WERI-Rb-1 (cell line): ENCODE data around the gene SLC32A1.

Experiments
- DNase-seq: peaks from one replicate; pipeline ENCODE4 v3.0.0-alpha.2; 2020
- H3K27ac ChIP-seq: fragments of 250-450 bp; sonication (Bioruptor Pico); 2 replicates; pipeline ENCODE4 v1.5.1; 2020; ENCODE audit warnings: mild to moderate bottlenecking, moderate library complexity
- H3K27me3 ChIP-seq: fragments of 250-450 bp; sonication (Bioruptor Pico); 2 replicates; pipeline ENCODE4 v1.5.1; 2021; ENCODE audit warnings: mild to moderate bottlenecking, low read depth, moderate library complexity; ENCODE audit not compliant: insufficient read depth, severe bottlenecking
- H3K36me3 ChIP-seq: fragments of 250-450 bp; sonication (Bioruptor Pico); 2 replicates; pipeline ENCODE4 v1.5.1; 2020; ENCODE audit warnings: mild to moderate bottlenecking, moderate library complexity
- H3K4me3 ChIP-seq: 2 replicates; pipeline ENCODE4 v1.5.1; 2011; ENCODE audit warnings: low read depth, mild to moderate bottlenecking, control low read depth, low read length
- H3K9me3 ChIP-seq: fragments of 250-450 bp; sonication (Bioruptor Pico); 2 replicates; pipeline ENCODE4 v1.5.1; 2021; ENCODE audit warnings: mild to moderate bottlenecking, moderate library complexity; ENCODE audit not compliant: severe bottlenecking
- CTCF ChIP-seq: IDR thresholded peaks from 2 replicates; pipeline ENCODE4 v1.5.1; 2011; ENCODE audit warnings: low read depth, mild to moderate bottlenecking, control low read depth, inconsistent platforms, low read length

The SLC32A1 gene

DNA sequence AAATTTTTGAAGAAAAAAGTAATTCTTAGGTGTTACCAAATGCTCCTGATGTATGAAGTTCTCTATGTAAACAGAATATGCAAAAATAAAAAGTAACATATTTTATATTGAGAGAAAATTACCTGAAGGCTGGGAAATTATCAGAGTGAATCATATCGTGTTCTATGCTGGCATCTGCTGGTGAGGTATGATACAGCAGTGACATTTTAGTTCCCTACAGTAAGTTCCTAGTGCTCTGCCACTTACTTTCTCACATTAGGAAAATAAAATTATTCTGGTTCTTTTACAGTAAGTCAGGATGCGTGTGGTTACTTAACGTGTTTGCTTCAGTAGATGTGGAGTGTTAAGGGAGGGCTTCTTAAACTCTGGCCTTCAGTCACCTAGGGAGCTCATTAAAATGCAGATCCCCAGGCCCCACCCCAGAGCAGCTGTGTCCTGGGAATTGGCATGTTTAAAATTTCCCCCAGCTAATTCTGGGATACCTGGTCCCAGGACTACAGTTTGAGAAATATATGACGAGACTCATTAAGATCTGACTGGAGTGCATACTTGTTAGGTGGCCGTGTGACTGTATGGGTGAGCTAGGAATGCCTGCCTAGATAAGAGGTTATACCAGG is 27.2 kb downstream of the SLC32A1 start:
- H3K27ac ChIP-seq: no peak overlapping the region
- no peak overlapping the region for H3K4me3 ChIP-seq
- H3K27me3 ChIP-seq: no peaks in the 10 kb centered on the region
- peak; percentile 56 for TF ChIP-seq CTCF
- H3K9me3 ChIP-seq: no peaks in the 10 kb centered on the region
- peaks cover 40% of the 10 kb centered on the region for H3K36me3 ChIP-seq
- no peak for DNase-seq

- Histone ChIP-seq H3K36me3 (peaks cover 46% of the 10 kb centered on the region), H3K9me3 (no peaks in the 10 kb centered on the region), H3K4me3 (no peak overlapping the region), H3K27me3 (no peaks in the 10 kb centered on the region), H3K27ac (no peak overlapping the region)
- TF ChIP-seq CTCF: no peak
- DNase-seq: no peak
Observed at GRCh38 chr20:38752029-38752428, 27.7 kb downstream of the SLC32A1 start.

DNA sequence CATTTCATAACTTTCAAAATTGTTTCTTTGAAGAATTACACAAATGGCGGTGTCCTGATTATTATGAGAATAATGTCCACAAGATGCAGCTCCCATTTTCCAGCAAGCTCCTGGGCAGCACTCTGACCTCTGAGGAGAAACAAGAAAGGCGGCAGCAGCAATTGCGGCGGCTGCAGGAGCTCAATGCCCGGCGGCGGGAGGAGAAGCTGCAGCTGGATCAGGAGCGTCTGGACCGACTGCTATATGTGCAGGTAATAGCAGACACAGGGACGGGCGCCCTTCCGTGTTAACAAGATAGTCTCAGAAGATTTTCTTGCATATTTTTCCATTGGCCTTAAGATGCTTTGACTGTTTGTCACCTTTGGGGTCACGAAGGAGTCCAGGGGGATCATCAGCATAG is 30.6 kb downstream of the SLC32A1 start:
- peaks cover 61% of the 10 kb centered on the region for H3K36me3 ChIP-seq
- no peaks in the 10 kb centered on the region for H3K27me3 ChIP-seq
- no peak overlapping the region for H3K4me3 ChIP-seq
- no peak overlapping the region for H3K27ac ChIP-seq
- TF ChIP-seq CTCF: no peak
- no peaks in the 10 kb centered on the region for H3K9me3 ChIP-seq
- no peak for DNase-seq

GRCh38 chr20:38755324-38755910 is 31.1 kb downstream of the SLC32A1 start:
- no peak for DNase-seq
- no peaks in the 10 kb centered on the region for H3K27me3 ChIP-seq
- no peak overlapping the region for H3K4me3 ChIP-seq
- H3K9me3 ChIP-seq: no peaks in the 10 kb centered on the region
- no peak overlapping the region for H3K27ac ChIP-seq
- TF ChIP-seq CTCF: no peak
- H3K36me3 ChIP-seq: peaks cover 62% of the 10 kb centered on the region

GRCh38 chr20:38757145-38757775 is 33.0 kb downstream of the SLC32A1 start:
- peaks cover 63% of the 10 kb centered on the region for H3K36me3 ChIP-seq
- no peak overlapping the region for H3K27ac ChIP-seq
- no peak for DNase-seq
- no peak for TF ChIP-seq CTCF
- H3K4me3 ChIP-seq: no peak overlapping the region
- no peaks in the 10 kb centered on the region for H3K9me3 ChIP-seq
- no peaks in the 10 kb centered on the region for H3K27me3 ChIP-seq
